SU-DHL-6 (cell line): Measurements from ENCODE around the gene LRFN2.

Experiments used
- H2AFZ ChIP-seq: fragments of 200-600 bp; sonication (generic); 2 replicates; pipeline ENCODE4 v1.6.1; 2014; ENCODE audit warnings: low read depth, mild to moderate bottlenecking, moderate library complexity, mixed read lengths, antibody characterized with exemption, low read length; ENCODE audit not compliant: severe bottlenecking
- H3F3A ChIP-seq: fragments of 200-600 bp; shearing (Covaris generic); 2 replicates; pipeline ENCODE4 v1.6.0; 2016; ENCODE audit warnings: antibody characterized with exemption, mild to moderate bottlenecking; ENCODE audit not compliant: insufficient read depth
- H3K27ac ChIP-seq: fragments of 200-600 bp; sonication (generic); 2 replicates; pipeline ENCODE4 v1.5.1; 2016; ENCODE audit warnings: low read depth, mild to moderate bottlenecking, low read length, moderate library complexity, mixed read lengths
- H3K27me3 ChIP-seq: fragments of 200-600 bp; sonication (generic), shearing (Covaris generic); 2 replicates; pipeline ENCODE4 v1.6.0; 2014; ENCODE audit warnings: mild to moderate bottlenecking, low read length
- H3K36me3 ChIP-seq: fragments of 200-600 bp; sonication (generic); 2 replicates; pipeline ENCODE4 v1.6.1; 2014; ENCODE audit warnings: mild to moderate bottlenecking, low read length, mixed read lengths
- H3K4me2 ChIP-seq: fragments of 300-600, 200-600 bp; shearing (Covaris generic), sonication (generic); 2 replicates; pipeline ENCODE4 v1.6.0; 2014; ENCODE audit warnings: low read length, low read depth, mild to moderate bottlenecking; ENCODE audit not compliant: poor library complexity, severe bottlenecking
- H3K4me3 ChIP-seq: fragments of 200-600 bp; sonication (generic); 2 replicates; pipeline ENCODE4 v1.5.1; 2014; ENCODE audit warnings: antibody characterized with exemption, low read length, mild to moderate bottlenecking, mixed read lengths; ENCODE audit not compliant: insufficient read depth, poor library complexity, severe bottlenecking
- H3K79me2 ChIP-seq: fragments of 200-600 bp; sonication (generic); 2 replicates; pipeline ENCODE4 v1.6.1; 2014; ENCODE audit warnings: mild to moderate bottlenecking, low read length, moderate library complexity; ENCODE audit not compliant: insufficient read depth
- H3K9ac ChIP-seq: fragments of 200-600 bp; sonication (generic); 2 replicates; pipeline ENCODE4 v1.7.0; 2014; ENCODE audit warnings: mild to moderate bottlenecking, low read length
- H3K9me2 ChIP-seq: fragments of 200-600 bp; sonication (generic); replicated peaks from 2 replicates; pipeline ENCODE4 v1.6.1; 2014; ENCODE audit warnings: low read length; ENCODE audit not compliant: insufficient read depth
- H3K9me3 ChIP-seq: fragments of 200-600 bp; sonication (generic); 2 replicates; pipeline ENCODE4 v1.6.1; 2014; ENCODE audit warnings: low read length, mixed read lengths; ENCODE audit not compliant: insufficient read depth
- H4K20me1 ChIP-seq: fragments of 200-600 bp; sonication (generic); 2 replicates; pipeline ENCODE4 v1.6.1; 2014; ENCODE audit warnings: low read depth, mild to moderate bottlenecking, antibody characterized with exemption, low read length, moderate library complexity, mixed read lengths
- CTCF ChIP-seq: fragments of 200-600 bp; sonication (generic); IDR thresholded peaks from one replicate; pipeline ENCODE4 v1.5.1; 2017; ENCODE audit warnings: antibody characterized with exemption, mild to moderate bottlenecking, low read length, moderate library complexity; ENCODE audit not compliant: insufficient read depth, poor library complexity, severe bottlenecking
- EZH2phosphoT487 ChIP-seq: fragments of 200-600 bp; sonication (generic), shearing (Covaris generic); conservative IDR thresholded peaks from 2 replicates; pipeline ENCODE4 v1.6.1; 2018; ENCODE audit warnings: mild to moderate bottlenecking, antibody characterized with exemption, low read length, moderate library complexity, mixed read lengths

The LRFN2 gene

GRCh38 chr6:40540790-40541189, 46.4 kb downstream of the LRFN2 start:
- TF ChIP-seq CTCF (no peak), EZH2phosphoT487 (no peak)
- no peaks in the 10 kb centered on the region for H3F3A ChIP-seq
- H3K9me3 ChIP-seq, result no peaks in the 10 kb centered on the region
- no peak overlapping the region for H3K9ac ChIP-seq
- no peaks in the 10 kb centered on the region for H3K27me3 ChIP-seq
- no peak overlapping the region for H3K4me2 ChIP-seq
- H2AFZ ChIP-seq, result no peak overlapping the region
- no peaks in the 10 kb centered on the region for H3K36me3 ChIP-seq
- no peak overlapping the region for H3K27ac ChIP-seq
- H3K79me2 ChIP-seq, result no peaks in the 10 kb centered on the region
- H3K9me2 ChIP-seq, result no peaks in the 10 kb centered on the region
- no peaks in the 10 kb centered on the region for H4K20me1 ChIP-seq
- no peak overlapping the region for H3K4me3 ChIP-seq

- no peaks in the 10 kb centered on the region for H3K9me2 ChIP-seq
- no peaks in the 10 kb centered on the region for H4K20me1 ChIP-seq
- no peak overlapping the region for H3K9ac ChIP-seq
Measured at GRCh38 chr6:40539853-40540252, 47.3 kb downstream of the LRFN2 start.

GRCh38 chr6:40538556-40538955, 48.6 kb downstream of the LRFN2 start:
- no peaks in the 10 kb centered on the region for H3K79me2 ChIP-seq
- no peaks in the 10 kb centered on the region for H4K20me1 ChIP-seq
- no peaks in the 10 kb centered on the region for H3F3A ChIP-seq
- TF ChIP-seq CTCF, result no peak
- no peak overlapping the region for H3K4me2 ChIP-seq
- no peaks in the 10 kb centered on the region for H3K9me2 ChIP-seq
- H2AFZ ChIP-seq, result no peak overlapping the region
- no peaks in the 10 kb centered on the region for H3K9me3 ChIP-seq
- H3K27me3 ChIP-seq, result no peaks in the 10 kb centered on the region
- no peak overlapping the region for H3K27ac ChIP-seq
- H3K9ac ChIP-seq, result no peak overlapping the region
- no peak overlapping the region for H3K4me3 ChIP-seq
- no peaks in the 10 kb centered on the region for H3K36me3 ChIP-seq

More at GRCh38 chr6:40539853-40540252, 47.3 kb downstream of the LRFN2 start:
- Histone ChIP-seq H2AFZ (no peak overlapping the region), H3F3A (no peaks in the 10 kb centered on the region), H3K27ac (no peak overlapping the region), H3K79me2 (no peaks in the 10 kb centered on the region), H3K36me3 (no peaks in the 10 kb centered on the region), H3K4me3 (no peak overlapping the region), H3K9me3 (no peaks in the 10 kb centered on the region), H3K27me3 (no peaks in the 10 kb centered on the region), H3K4me2 (no peak overlapping the region)
- TF ChIP-seq EZH2phosphoT487 (no peak), CTCF (no peak)

GRCh38 chr6:40537446-40537845, 49.7 kb downstream of the LRFN2 start:
- H4K20me1 ChIP-seq, result no peaks in the 10 kb centered on the region
- H3F3A ChIP-seq, result no peaks in the 10 kb centered on the region
- H2AFZ ChIP-seq, result no peak overlapping the region
- H3K9me3 ChIP-seq, result no peaks in the 10 kb centered on the region
- TF ChIP-seq EZH2phosphoT487 (no peak), CTCF (no peak)
- no peak overlapping the region for H3K4me2 ChIP-seq
- no peaks in the 10 kb centered on the region for H3K9me2 ChIP-seq
- no peaks in the 10 kb centered on the region for H3K79me2 ChIP-seq
- H3K36me3 ChIP-seq, result no peaks in the 10 kb centered on the region
- no peak overlapping the region for H3K27ac ChIP-seq
- no peaks in the 10 kb centered on the region for H3K27me3 ChIP-seq
- no peak overlapping the region for H3K9ac ChIP-seq
- H3K4me3 ChIP-seq, result no peak overlapping the region
